GM21360 (cell line): Measurements from ENCODE around the gene PCCA.

Experiments
- ATAC-seq: cut with Tn5 transposase; IDR thresholded peaks from one replicate; pipeline ENCODE4 v1.9.1; 2021; ENCODE audit warnings: mild to moderate bottlenecking, moderate library complexity; ENCODE audit not compliant: unreplicated experiment

The PCCA gene

GRCh38 chr13:100454876-100455275 is 366.0 kb downstream of the PCCA start:
- no peak for ATAC-seq

- no peak for ATAC-seq
These were observed 369.8 kb downstream of the PCCA start for GRCh38 chr13:100458673-100459072.

- ATAC-seq = no peak
These were observed 370.9 kb downstream of the PCCA start for GRCh38 chr13:100459747-100460146.

DNA sequence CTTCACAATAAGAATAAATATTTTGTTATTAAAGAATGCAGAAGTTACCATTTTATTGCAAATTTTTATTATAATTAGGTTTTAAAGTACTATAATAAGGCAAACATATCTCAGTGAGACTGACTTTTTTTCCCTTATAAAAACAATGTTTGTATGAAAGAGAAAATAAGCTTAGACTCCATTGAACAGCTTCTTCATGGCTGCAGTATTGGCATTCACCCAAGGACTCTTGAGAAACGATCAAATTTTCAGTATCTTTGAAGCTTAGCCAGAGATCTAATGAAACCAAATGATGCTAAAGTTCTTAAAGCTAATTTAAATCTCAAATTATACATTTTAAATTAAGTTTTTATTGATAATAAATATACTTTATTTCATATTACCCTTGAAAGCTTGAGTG is 371.4 kb downstream of the PCCA start:
- no peak for ATAC-seq

DNA sequence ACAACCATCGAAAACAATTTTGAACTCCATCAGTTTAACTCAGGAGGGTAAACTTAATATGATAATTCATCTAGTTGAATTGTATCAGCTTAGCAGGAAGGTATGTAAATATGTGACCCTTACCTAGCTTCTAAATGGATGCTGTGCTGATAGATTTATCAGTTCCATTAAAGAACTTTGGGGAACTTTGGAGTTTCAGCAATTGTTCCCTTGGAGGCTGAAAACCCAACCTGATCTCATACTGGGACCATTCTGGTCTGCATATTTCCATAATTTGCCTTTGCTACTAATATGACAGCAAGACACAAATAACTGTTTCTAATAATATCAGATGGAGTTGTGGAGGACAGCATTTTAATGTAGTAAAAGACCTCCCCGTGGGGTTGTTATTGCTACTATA is 371.9 kb downstream of the PCCA start:
- no peak for ATAC-seq

- no peak for ATAC-seq
These were observed 372.6 kb downstream of the PCCA start for GRCh38 chr13:100461309-100462030.

DNA sequence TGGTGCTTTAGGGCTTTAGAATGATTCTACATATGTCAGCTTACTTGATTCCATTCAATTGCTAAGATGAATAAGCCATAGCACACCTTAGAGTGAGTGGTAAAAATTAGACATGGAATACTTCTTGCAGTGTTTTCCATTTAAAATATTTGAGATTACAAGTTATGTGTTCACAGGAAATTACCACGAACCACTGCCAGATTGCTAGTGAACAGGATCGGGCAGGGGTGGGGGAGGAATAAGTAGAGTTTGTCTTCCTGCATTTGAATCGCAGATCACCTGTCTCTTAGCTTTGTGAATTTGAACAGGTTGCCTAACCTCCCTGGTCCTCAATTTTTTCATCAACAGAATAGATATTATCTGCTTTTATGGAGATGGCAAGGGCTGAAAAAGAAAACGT is 375.1 kb downstream of the PCCA start:
- no peak for ATAC-seq

DNA sequence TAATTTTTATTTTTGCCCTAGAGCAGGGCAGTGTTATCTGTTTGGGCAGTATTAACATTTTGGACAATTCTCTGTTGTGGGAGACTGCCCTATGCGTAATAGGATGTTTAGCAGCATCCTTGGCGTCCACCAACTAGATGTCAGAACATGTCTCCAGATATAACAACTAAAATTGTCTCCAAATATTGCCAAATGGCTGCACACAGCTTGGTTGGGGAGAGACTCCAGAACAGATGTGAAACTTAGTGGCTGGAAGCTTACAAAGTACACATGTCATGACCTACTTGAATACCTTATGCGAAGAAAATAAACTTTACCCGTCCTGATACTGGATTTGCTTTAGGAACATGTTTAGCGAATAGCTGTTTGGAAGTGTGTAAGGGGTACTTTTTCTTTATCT is 376.7 kb downstream of the PCCA start:
- ATAC-seq = no peak

DNA sequence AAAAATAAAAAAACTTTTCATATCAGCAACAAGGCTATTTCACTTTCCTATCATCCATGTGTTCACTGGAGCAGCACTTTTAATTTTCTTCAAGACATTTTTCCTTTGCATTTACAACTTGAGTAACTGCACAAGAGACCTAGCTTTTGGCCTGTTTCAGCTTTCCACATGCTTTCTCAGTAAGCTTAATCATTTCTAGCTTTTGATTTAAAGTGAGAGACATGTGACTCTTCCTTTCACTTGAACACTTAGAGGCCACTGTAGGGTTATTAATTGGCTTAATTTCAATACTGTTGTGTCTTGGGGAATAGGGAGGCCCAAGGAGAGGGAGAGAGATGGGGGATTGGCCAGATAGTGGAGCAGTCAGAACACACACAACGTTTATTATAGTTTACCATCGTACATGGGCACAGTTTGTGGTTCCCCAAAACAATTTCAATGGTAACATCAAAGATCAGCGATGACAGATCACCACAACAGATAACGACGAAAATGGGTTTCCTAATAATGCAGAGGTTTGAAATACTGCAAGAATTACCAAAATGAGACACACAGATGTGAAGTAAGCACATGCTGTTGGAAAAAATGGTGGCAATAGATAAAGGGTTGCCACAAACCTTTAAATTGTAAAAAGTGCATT is 382.1 kb downstream of the PCCA start:
- ATAC-seq = no peak

DNA sequence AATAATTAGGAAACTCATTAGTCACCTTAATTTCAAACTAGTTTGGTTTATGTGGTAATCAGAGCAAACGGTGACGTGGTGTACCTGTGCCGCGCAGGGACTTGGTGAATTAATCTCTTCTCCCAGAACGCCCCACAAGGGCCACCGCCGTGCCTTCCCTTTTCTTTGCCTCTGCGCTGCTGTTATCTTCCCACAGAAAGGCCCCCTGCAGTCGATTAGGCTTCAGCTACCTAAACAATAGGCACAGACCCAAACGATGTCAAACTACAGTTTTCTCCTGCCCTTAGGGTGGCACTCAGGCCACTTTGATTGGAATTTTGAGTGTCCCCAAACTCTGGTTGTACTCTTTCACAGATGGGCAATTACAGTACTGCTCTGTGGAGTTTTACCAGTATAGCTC is 384.2 kb downstream of the PCCA start:
- ATAC-seq = no peak

DNA sequence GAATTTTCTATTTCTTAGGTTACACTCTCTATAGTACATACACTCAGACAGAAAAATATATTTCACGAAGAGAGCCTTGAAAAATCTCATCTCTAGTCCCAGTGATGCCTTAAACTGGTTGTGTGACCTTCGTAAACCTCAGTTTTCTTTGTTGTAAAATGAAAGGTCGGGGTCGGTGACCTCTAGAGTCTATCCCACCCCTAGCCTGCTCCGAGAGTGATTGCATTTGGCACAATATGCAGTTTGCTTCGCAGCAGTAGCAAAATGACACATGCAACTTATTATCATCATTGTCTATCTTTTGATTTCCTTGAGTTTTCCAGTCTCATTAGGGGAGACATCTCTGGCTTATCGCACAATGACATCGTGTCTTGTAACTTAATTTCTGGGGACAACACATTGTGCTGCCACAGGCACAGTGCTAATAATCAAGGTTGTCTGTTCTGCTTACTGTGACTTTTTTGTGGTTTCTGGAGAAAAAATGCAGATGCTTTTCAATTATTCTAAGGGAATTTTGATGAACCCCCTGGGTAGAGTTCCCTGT is 384.7 kb downstream of the PCCA start:
- no peak for ATAC-seq

DNA sequence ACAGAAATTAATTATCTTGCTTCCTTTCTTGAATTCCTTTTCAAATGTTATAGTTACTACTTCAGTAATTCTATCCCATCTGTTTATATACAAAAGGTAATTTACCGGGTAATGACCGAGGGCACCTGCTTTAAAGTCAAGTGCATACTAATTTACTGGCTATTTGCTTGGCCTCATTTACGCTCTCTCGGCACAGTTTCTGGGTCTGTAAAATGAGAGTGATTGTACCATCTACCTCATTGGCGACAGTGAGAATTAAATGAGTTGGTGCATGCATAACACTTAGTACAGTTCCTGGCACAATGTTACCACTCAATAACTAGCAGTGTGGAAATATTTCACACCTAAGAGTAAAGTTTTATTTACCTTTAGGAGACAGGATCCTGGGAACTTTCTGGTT is 388.1 kb downstream of the PCCA start:
- no peak for ATAC-seq

- ATAC-seq = no peak
These were observed 389.4 kb downstream of the PCCA start for GRCh38 chr13:100478107-100478809.

DNA sequence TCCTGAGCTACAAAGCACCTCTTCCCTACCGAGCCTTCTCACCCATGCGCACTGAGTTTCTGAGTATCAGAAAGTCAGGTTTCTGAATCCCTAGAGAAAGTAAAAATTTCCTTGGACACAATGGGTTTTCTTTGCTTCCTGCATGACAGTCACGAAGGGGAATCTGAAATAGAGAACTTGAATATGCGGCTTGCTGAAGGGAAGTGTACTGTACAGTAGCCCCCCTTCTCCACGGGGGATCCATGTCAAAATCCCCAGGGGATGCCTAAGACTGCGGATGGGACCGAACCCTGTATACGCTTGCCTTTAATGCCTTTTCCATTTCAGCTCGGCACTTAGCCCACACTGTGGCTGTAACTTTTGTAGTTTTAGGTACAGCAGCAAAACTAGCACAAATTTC is 391.8 kb downstream of the PCCA start:
- ATAC-seq = no peak

GRCh38 chr13:100483139-100483538 is 394.2 kb downstream of the PCCA start:
- no peak for ATAC-seq

- no peak for ATAC-seq
These were observed 395.0 kb downstream of the PCCA start for GRCh38 chr13:100483841-100484381.

DNA sequence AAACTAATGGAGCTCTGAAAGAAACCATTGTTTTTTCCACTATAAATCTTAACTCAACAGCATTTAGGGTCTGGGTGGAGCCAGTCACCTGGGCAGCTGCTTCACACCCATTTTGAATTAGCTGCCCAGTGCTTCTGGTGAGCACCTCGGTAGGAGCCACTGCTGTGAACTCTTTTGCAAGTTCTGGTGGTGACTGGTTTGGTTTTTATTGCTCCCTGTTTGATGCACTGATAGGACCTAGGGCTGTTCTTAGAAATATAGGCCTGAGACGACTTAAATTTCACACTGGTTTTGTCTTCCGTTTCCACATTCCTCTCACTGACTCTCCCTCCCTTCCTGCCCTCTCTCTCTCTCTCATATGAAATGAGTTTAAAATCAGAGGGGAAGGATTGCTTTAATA is 395.8 kb downstream of the PCCA start:
- no peak for ATAC-seq

DNA sequence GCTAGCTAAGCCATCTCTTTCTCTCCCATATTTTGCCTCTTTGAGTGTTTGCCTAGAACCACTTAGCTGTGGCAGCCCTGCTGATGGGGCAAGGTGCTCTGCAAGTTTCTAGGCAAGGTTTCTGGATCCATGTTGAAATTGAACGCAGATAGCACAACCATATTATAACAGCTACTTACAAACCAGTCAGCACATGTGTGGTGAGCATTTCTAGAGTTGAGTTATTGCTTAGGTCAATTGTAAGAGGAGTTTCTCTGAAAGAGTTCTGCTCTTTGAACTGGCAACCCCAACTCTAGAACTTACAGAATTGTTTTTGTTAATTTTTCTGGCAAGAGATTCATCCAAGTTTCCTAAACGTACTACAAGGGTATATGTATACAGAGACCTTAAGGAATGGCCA is 396.4 kb downstream of the PCCA start:
- no peak for ATAC-seq

DNA sequence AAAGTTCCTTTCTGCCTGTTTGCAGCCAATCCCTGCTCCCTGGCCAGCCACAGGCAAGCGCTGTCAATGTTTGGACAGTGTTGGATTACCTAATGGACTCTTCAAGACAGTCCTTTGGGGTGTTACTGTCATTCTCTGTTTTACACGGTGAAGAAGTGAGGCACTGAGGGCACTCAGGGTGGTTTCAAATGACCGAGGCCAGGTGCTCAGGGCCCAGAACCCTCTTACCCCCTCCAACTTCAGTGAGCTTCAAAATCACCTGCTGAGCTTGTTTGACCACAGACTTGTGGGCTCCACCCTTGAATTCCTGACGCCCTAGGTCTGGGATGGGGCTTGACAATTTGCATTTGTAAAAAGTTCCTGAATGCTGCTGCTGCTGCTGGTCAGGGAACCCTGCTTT is 401.8 kb downstream of the PCCA start:
- ATAC-seq = no peak

DNA sequence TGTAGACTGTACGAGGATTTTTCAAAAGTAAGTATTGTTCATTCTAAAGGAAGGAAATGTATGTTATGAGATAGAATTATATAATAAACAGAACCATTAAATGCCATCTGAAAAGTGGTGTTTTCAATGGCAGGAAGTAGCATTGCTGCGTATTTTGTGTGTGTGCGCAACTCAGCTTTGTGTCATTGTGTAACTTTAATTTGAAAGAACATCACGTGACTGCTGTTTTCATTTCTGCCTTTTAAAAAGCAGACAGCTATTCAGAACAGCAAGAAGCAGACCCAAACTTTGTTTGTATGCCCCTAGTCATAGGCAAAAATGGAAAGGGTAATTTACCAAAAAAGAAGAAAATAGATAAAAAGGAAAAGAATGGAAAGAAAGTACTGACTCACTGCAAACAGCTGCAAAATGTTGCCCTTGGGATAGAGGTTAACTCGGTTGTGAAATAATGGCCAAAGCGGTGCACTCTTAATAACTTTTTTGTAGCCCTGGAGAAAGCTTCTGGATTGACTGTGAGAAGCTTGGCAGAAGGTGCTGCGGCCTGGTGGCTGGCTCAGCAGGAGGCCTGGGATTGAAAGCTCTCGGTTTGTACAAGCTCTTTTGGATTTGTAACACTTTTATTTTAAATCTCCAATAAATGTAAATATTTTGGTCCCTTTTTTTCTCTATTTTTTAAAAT is 402.4 kb downstream of the PCCA start:
- no peak for ATAC-seq

DNA sequence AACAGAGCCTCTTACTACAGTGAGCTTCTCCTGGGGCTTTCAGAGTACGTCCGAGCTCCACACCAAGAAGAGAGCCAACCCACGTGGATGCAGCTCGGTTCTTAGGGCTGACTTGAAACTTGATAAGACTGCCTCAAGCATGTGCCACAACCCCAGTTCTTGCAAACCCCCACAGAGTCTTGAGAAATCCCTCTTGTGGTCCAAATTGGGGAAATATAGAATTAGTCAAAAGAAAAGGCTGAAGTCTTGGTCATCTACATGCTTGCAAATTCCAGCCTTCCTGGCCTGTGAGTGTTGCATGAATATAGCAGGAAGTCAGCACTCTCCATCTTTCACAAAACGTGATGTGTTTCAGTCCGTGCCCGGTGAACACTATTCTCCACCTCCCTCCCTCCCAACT is 404.5 kb downstream of the PCCA start:
- no peak for ATAC-seq
